CD14-positive monocyte (primary cell): ENCODE results near the gene SLC25A21. TPM values are rescaled to one million over a fixed set of nuclear protein-coding genes. Genes with fewer than 3 reads are reported as not detected.
"Not testable (repeated sequence)": the region's sequence is repeated elsewhere in the genome, so short reads cannot be mapped to it uniquely, and the experiment has no call there.

Experiments used
- DNase-seq, 3 donors: peaks; one replicate each; pipeline ENCODE4 v3.0.0-alpha.2; 2011 to 2022
- H2AFZ ChIP-seq: 2 replicates; pipeline ENCODE4 v1.6.0; 2012; ENCODE audit warnings: mild to moderate bottlenecking, low read depth, low read length, inconsistent platforms; ENCODE audit not compliant: insufficient read depth, poor library complexity, severe bottlenecking
- H3K27ac ChIP-seq, 2 donors: 1 replicate in 1 of 2; 2 replicates in 1 of 2; pipeline ENCODE4 v1.5.1; 2012 to 2013; ENCODE audit warnings: low read length in 2 of 2, control low read depth in 1 of 2, inconsistent platforms in 1 of 2, low read depth in 1 of 2, mild to moderate bottlenecking in 1 of 2
- H3K27me3 ChIP-seq, 2 donors: one replicate each; pipeline versions ENCODE4 v1.6.0 to v1.6.1; 2011 to 2013; ENCODE audit warnings: low read length in 2 of 2; ENCODE audit not compliant: control insufficient read depth in 2 of 2, insufficient read depth in 2 of 2
- H3K36me3 ChIP-seq, 2 donors: replicated peaks in 1 of 2; 1 replicate in 1 of 2; 2 replicates in 1 of 2; pipeline versions ENCODE4 v1.5.1 to v1.6.1; 2012 to 2013; ENCODE audit warnings: low read length in 2 of 2, control low read depth in 1 of 2, inconsistent platforms in 1 of 2, mild to moderate bottlenecking in 1 of 2; ENCODE audit not compliant: insufficient read depth in 2 of 2, control insufficient read depth in 1 of 2
- H3K4me1 ChIP-seq, 2 donors: 1 replicate in 1 of 2; 2 replicates in 1 of 2; pipeline versions ENCODE4 v1.5.1 to v1.6.1; 2012 to 2013; ENCODE audit warnings: low read length in 2 of 2, control low read depth in 1 of 2, inconsistent platforms in 1 of 2, mild to moderate bottlenecking in 1 of 2, moderate library complexity in 1 of 2; ENCODE audit not compliant: insufficient read depth in 2 of 2, control insufficient read depth in 1 of 2
- H3K4me2 ChIP-seq: replicated peaks from 2 replicates; pipeline ENCODE3; 2012; ENCODE audit warnings: low read length, moderate library complexity, mild to moderate bottlenecking; ENCODE audit not compliant: poor library complexity, severe bottlenecking; ENCODE audit errors: extremely low read depth
- H3K4me3 ChIP-seq, 3 experiments: fragments of 200-600 bp in 1 of 3; sonication (generic) in 1 of 3; replicated peaks in 1 of 3; 1 replicate in 2 of 3; 2 replicates in 1 of 3; pipeline ENCODE4 v1.5.1; 2011 to 2013; ENCODE audit warnings: low read length in 3 of 3, mild to moderate bottlenecking in 3 of 3, control low read depth in 2 of 3, low read depth in 2 of 3, inconsistent platforms in 1 of 3, moderate library complexity in 1 of 3
- H3K79me2 ChIP-seq: 2 replicates; pipeline ENCODE4 v1.6.0; 2012; ENCODE audit warnings: mild to moderate bottlenecking, control low read depth, inconsistent platforms, low read length, moderate library complexity; ENCODE audit not compliant: insufficient read depth
- H3K9ac ChIP-seq: 2 replicates; pipeline ENCODE4 v1.6.0; 2017; ENCODE audit warnings: low read length, mild to moderate bottlenecking; ENCODE audit not compliant: insufficient read depth, poor library complexity, severe bottlenecking
- H3K9me3 ChIP-seq, 2 donors: replicated peaks in 1 of 2; 1 replicate in 1 of 2; 2 replicates in 1 of 2; pipeline versions ENCODE4 v1.5.1 to v1.6.1; 2012 to 2013; ENCODE audit warnings: low read length in 2 of 2, control low read depth in 1 of 2; ENCODE audit not compliant: control insufficient read depth in 1 of 2, insufficient read depth in 1 of 2
- H4K20me1 ChIP-seq: 2 replicates; pipeline ENCODE4 v1.6.0; 2012; ENCODE audit warnings: mild to moderate bottlenecking, low read length, control low read depth, moderate library complexity; ENCODE audit not compliant: insufficient read depth
- H3K27ac Mint-ChIP-seq, 7 donors: one replicate each; pipeline ENCODE4 v1.8.0; 2020; ENCODE audit warnings: mild to moderate bottlenecking in 7 of 7, mixed read lengths in 7 of 7, moderate library complexity in 6 of 7, inconsistent platforms in 2 of 7
- H3K27me3 Mint-ChIP-seq, 3 donors: one replicate each; pipeline ENCODE4 v1.8.0; 2021 to 2022; ENCODE audit warnings: low read depth in 3 of 3, mild to moderate bottlenecking in 3 of 3, mixed read lengths in 3 of 3, moderate library complexity in 3 of 3, inconsistent platforms in 1 of 3
- H3K36me3 Mint-ChIP-seq, 2 donors: one replicate each; pipeline ENCODE4 v1.8.0; 2020; ENCODE audit warnings: mixed read lengths in 2 of 2, inconsistent platforms in 1 of 2, mild to moderate bottlenecking in 1 of 2
- H3K4me1 Mint-ChIP-seq: one replicate; pipeline ENCODE4 v1.8.0; 2020; ENCODE audit warnings: mild to moderate bottlenecking, mixed read lengths
- H3K4me3 Mint-ChIP-seq, 2 donors: one replicate each; pipeline ENCODE4 v1.8.0; 2020; ENCODE audit warnings: mild to moderate bottlenecking in 2 of 2, mixed read lengths in 2 of 2, moderate library complexity in 1 of 2
- H3K9me3 Mint-ChIP-seq, 7 donors: one replicate each; pipeline ENCODE4 v1.8.0; 2020 to 2022; ENCODE audit warnings: mixed read lengths in 7 of 7, mild to moderate bottlenecking in 6 of 7, moderate library complexity in 6 of 7, inconsistent platforms in 2 of 7
- CTCF ChIP-seq: fragments of 200-600 bp; IDR thresholded peaks from one replicate; pipeline ENCODE4 v1.8.0; 2022; ENCODE audit warnings: antibody characterized with exemption, mild to moderate bottlenecking
- WGBS: methylation state at CpG from one replicate; pipeline ENCODE4 v1.1.5; 2013; ENCODE audit warnings: missing lambda C conversion rate; ENCODE audit not compliant: insufficient coverage; 5-methylcytosine and 5-hydroxymethylcytosine counted together
- intact Hi-C, 2 donors: fragments of 100-400 bp; cut with micrococcal nuclease; formaldehyde crosslinking; loops; one replicate each; pipeline versions ENCODE4 v1.15.0 to v1.15.1; 2023
- polyA plus RNA-seq, 3 donors: library from polyadenylated mRNA; depleted of rRNA in 1 of 3; unstranded in 2 of 3; stranded (reverse) in 1 of 3; fragments of 300-500 nt in 2 of 3; fragments of >200 nt in 1 of 3; fragmentation: Illumina TruSeq in 2 of 3; gene quantifications; 1 replicate in 2 of 3; 2 replicates in 1 of 3; pipeline ENCODE4 v1.2.3, GENCODE V29; 2012 to 2021

The SLC25A21 gene
- polyA plus RNA-seq, 3 donors: not detected

- no peak for TF ChIP-seq CTCF
Observed at GRCh38 chr14:37167151-37168047, 5.0 kb downstream of the SLC25A21 start.

GRCh38 chr14:37165794-37166193 lies 6.6 kb downstream of the SLC25A21 start:
- H3K27me3 ChIP-seq: peaks cover 0 to 7% of the 10 kb centered on the region in 2 donors
- DNase-seq: no peak
- no peak overlapping the region for H3K9ac ChIP-seq
- Mint-ChIP-seq H3K27ac (no peak overlapping the region), H3K4me1 (no peaks in the 10 kb centered on the region), H3K27me3 (peaks cover 11 to 19% (median 12%) of the 10 kb centered on the region in 3 donors), H3K36me3 (no peaks in the 10 kb centered on the region), H3K4me3 (no peak overlapping the region), H3K9me3 (peaks cover 0 to 5% (median 2%) of the 10 kb centered on the region in 7 donors)
- H3K9me3 ChIP-seq: no peaks in the 10 kb centered on the region
- WGBS: 100% methylated on average over 1 of the region's 3 CpGs
- H3K36me3 ChIP-seq: no peaks in the 10 kb centered on the region
- no peak overlapping the region for H2AFZ ChIP-seq
- no peaks in the 10 kb centered on the region for H3K79me2 ChIP-seq
- no peak overlapping the region for H3K4me3 ChIP-seq
- no peaks in the 10 kb centered on the region for H3K4me1 ChIP-seq
- no peak overlapping the region for H3K4me2 ChIP-seq
- no peak overlapping the region for H3K27ac ChIP-seq
- no peaks in the 10 kb centered on the region for H4K20me1 ChIP-seq
- TF ChIP-seq CTCF: no peak
- intact Hi-C loops: no loop called here

More at GRCh38 chr14:37167151-37168047, 5.0 kb downstream of the SLC25A21 start:
- Mint-ChIP-seq H3K27me3 (peaks cover 22 to 30% (median 26%) of the 10 kb centered on the region in 3 donors), H3K4me3 (no peak overlapping the region), H3K36me3 (no peaks in the 10 kb centered on the region), H3K4me1 (peaks cover 6% of the 10 kb centered on the region), H3K27ac (peak overlapping the region in 1 of 7 donors; percentile 2), H3K9me3 (peaks cover 0 to 6% (median under 1%) of the 10 kb centered on the region in 7 donors)
- H3K79me2 ChIP-seq: no peaks in the 10 kb centered on the region
- DNase-seq: no peak
- H3K9ac ChIP-seq: no peak overlapping the region
- no peaks in the 10 kb centered on the region for H3K4me1 ChIP-seq
- H3K27me3 ChIP-seq: peaks cover 9 to 22% of the 10 kb centered on the region in 2 donors
- 100% methylated on average over 3 of the region's 10 CpGs for WGBS
- no peaks in the 10 kb centered on the region for H4K20me1 ChIP-seq
- H3K36me3 ChIP-seq: no peaks in the 10 kb centered on the region
- H2AFZ ChIP-seq: no peak overlapping the region
- H3K27ac ChIP-seq: no peak overlapping the region
- no peak overlapping the region for H3K4me3 ChIP-seq
- intact Hi-C loops: no loop called here
- H3K4me2 ChIP-seq: no peak overlapping the region
- no peaks in the 10 kb centered on the region for H3K9me3 ChIP-seq

GRCh38 chr14:37162307-37162706 lies 10.1 kb downstream of the SLC25A21 start:
- H3K9ac ChIP-seq, H3K4me1 Mint-ChIP-seq, H3K36me3 ChIP-seq, H3K9me3 ChIP-seq, H3K4me2 ChIP-seq, H3K27ac ChIP-seq, H4K20me1 ChIP-seq, H2AFZ ChIP-seq, H3K4me3 Mint-ChIP-seq, H3K4me3 ChIP-seq, intact Hi-C loops, H3K9me3 Mint-ChIP-seq, H3K79me2 ChIP-seq, H3K27me3 ChIP-seq, H3K36me3 Mint-ChIP-seq, H3K4me1 ChIP-seq, H3K27ac Mint-ChIP-seq, DNase-seq: not testable (repeated sequence)
- peaks cover 2 to 13% (median 7%) of the 10 kb centered on the region in 3 donors for H3K27me3 Mint-ChIP-seq
- no CpG with 5 or more reads among the region's 2 CpGs for WGBS
